Measurements from ENCODE around the gene SV2C.

DNA sequence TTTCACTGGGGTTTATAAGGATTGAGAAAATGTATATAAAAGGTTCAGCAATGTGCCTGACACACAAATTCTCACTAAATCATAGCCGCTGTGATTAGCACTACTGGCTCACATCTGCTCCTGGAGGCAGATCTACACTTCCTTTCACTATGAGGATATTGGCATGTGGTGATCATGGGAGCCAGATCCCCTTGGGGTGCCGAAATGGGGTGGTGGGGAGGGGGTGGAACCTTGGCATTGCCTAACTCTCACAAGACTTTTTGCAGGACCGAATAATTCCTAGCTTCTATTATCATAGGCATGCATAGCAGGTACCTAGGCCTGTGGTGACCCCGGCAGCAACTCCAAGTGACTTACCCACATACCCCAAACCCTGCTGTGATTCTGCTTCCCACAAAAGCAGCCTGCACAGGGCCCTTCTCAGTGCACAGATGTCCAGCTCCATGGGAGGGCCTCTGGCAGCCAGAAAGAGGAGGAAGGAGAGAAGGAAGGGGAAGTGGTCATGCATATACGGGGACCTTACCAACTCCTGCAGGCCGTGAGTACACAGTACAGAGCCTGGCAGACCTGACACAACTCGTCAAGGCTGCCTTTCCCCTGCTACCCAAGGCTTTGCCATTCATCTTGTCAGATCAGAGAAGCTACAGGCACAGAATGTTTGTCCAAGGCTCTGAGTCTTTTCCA is 258.6 kb downstream of the SV2C start:
- TF ChIP-seq, protein P1, sequence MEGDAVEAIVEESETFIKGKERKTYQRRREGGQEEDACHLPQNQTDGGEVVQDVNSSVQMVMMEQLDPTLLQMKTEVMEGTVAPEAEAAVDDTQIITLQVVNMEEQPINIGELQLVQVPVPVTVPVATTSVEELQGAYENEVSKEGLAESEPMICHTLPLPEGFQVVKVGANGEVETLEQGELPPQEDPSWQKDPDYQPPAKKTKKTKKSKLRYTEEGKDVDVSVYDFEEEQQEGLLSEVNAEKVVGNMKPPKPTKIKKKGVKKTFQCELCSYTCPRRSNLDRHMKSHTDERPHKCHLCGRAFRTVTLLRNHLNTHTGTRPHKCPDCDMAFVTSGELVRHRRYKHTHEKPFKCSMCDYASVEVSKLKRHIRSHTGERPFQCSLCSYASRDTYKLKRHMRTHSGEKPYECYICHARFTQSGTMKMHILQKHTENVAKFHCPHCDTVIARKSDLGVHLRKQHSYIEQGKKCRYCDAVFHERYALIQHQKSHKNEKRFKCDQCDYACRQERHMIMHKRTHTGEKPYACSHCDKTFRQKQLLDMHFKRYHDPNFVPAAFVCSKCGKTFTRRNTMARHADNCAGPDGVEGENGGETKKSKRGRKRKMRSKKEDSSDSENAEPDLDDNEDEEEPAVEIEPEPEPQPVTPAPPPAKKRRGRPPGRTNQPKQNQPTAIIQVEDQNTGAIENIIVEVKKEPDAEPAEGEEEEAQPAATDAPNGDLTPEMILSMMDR (IDR thresholded peaks at IDR 0.05; ENCODE audit: low read depth, low read length), result no peak
- no peak for TF ChIP-seq EZH2phosphoT487 (IDR thresholded peaks at IDR 0.05; ENCODE audit: low read depth)
